T-helper 2 cell (primary cell): ENCODE results near the gene ILRUN.
"Not testable (repeated sequence)": the region's sequence is repeated elsewhere in the genome, so short reads cannot be mapped to it uniquely, and the experiment has no call there.

Experiments
- DNase-seq, 5 experiments: peaks; one replicate each; pipeline versions ENCODE4 v3.0.0 to v3.0.0-alpha.2; 2012 to 2022

ILRUN gene

DNA sequence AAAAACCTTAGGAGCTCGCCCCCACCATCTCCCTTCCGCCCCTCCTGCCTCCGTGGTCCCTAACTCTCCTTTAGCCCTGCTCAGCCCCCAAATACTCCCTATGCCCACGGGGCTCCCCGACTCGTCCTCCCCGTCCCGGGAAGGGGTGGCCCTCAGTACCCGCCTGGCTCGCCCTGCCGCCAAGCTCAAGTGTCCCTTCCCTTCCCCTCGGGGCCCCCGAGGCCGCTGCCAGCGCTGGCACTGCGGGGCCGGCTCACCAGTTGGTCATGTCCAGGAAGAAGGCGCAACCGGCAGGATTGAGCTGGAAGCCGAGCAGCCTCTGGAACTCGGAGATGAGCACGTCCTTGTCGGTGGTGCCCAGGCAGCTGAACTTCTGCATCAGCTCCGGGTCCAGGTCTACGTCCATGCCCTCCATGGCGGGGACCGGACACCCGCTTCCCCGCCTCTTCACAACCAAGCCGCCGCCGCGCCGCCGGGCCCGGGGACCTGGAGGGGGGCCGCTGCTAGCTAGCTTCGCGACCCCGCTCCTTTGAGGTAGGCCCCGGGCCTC lies 303 bp downstream of the ILRUN start:
- peak in 1 of 5 experiments; percentile 11 for DNase-seq

GRCh38 chr6:34695729-34696188 lies 808 bp downstream of the ILRUN start:
- DNase-seq, result no peak

DNA sequence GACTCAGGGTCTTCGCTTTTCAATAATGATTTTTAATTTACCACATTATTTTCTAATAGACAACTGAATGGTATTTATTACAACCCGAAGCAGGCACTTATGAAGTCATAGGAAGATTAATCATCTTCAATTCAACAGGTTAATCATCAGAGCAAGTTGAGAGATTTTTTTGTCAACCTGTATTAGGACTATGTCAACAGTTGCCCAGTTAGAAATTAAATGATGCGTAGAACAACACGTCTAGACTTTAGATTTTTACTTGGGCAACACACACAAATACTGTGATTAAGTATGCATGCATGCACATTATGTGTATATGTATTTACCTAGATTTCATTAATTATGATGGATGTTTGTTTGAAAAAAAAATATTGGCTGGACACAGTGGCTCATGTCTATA lies 4.3 kb downstream of the ILRUN start:
- DNase-seq, result no peak

- DNase-seq, result no peak
These were observed 6.8 kb downstream of the ILRUN start for GRCh38 chr6:34689742-34690141.

DNA sequence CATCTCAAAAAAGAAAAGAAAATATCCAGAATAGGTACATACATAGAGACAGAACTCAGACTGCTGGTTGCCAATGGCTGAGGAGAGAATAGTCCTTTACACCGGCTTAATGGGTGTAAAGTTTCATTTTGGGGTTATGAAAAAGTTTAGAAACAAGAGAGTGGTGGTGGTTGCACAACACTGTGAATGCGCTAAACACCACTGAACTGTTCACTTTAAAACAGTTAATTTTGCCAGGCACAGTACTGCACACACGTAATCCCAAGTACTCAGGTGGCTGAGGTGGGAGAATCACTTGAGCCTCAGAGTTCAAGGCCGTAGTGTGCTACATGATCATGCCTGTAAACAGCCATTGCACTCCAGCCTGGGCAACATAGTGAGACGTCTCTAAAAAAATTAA lies 7.6 kb downstream of the ILRUN start:
- no peak for DNase-seq

- no peak for DNase-seq
These were observed 11.6 kb downstream of the ILRUN start for GRCh38 chr6:34684919-34685318.

GRCh38 chr6:34684364-34684763 lies 12.2 kb downstream of the ILRUN start:
- no peak for DNase-seq

GRCh38 chr6:34680802-34681515 lies 15.6 kb downstream of the ILRUN start:
- DNase-seq, result no peak

DNA sequence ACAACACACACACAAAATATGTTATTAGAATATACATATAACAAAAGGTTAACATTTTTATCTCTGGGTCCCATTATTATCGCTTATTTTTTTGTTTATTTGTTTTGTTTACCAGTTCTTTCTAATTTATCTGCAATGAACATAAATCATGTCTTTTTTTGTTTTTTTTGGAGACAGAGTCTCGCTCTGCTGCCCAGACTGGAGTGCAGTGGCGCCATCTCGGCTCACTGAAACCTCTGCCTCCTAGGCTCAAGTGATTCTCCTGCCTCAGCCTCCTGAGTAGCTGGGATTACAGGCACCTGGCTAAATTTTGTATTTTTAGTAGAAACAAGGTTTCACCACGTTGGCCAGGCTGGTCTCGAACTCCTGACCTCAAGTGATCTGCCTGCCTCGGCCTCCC lies 16.3 kb downstream of the ILRUN start:
- DNase-seq, result not testable (repeated sequence)

DNA sequence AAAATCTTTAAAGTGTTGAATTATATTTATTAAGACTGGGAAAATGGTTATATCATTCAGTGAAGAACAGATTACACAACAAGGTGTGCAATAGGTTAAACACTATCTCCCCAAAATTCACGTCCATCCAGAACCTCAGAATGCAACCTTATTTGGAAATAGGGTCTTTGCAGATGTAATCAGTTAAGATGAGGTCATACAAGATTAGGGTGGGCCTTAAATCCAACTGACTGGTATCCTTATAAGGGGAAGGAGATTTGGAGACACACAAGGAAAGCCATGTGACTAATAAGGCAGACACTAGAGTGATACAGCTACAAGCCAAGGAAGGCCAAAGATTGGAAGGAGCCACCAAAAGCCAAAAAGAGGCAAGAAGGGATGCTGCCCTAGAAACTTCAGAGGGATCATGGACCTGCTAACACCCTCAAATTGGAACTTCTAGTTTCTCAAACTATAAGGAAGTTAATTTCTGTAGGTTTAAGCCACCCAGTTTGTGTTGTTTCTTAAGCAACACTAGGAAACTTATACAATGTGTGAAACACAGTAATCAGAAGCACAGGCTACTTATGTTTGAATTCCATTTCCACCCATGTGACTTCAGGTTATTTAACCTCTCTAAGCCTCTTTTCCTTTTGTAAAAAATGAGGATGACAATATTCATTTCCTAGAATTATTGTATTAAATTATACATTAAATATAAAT lies 16.9 kb downstream of the ILRUN start:
- no peak for DNase-seq

- no peak for DNase-seq
These were observed 20.4 kb downstream of the ILRUN start for GRCh38 chr6:34676140-34676539.

- DNase-seq, result not testable (repeated sequence)
These were observed 21.6 kb downstream of the ILRUN start for GRCh38 chr6:34674930-34675329.

DNA sequence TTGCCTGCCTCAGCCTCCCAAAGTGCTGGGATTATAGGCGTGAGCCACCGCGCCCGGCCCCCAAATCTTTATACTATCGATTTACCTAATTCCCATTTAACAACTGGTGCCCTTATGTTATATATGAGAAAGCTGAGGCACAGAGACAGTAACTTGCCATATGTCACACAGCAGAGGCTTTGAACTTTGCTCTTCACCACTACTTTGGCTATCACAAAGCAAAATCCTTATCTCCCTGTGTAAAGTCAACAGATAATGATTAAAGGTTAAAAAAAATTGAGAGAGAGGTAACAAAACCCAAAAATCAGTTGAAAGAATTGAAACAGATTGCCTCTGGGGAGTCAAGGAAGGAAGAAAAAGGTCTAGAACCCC lies 22.3 kb downstream of the ILRUN start:
- DNase-seq, result peak in 1 of 5 experiments; percentile 35

DNA sequence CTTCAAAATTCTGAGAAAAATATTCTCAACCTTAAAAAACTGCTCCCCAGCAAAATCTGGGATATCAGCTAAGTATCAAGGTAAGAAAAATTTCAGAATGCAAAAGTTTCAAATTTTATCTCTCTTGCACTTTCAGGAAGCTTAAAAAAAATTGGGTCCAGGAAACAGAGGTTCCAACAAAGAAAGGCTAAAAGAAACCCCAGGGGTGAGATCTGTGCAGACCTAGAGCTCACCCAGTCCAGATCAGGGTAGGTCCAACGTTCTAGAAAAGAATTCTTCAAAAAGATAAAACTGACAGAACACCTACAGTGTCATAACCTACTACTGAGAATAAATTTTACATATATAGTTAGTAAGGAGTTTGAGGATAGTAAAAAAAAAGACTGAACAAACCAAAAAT lies 23.5 kb downstream of the ILRUN start:
- peak in 1 of 5 experiments; percentile 33 for DNase-seq

DNA sequence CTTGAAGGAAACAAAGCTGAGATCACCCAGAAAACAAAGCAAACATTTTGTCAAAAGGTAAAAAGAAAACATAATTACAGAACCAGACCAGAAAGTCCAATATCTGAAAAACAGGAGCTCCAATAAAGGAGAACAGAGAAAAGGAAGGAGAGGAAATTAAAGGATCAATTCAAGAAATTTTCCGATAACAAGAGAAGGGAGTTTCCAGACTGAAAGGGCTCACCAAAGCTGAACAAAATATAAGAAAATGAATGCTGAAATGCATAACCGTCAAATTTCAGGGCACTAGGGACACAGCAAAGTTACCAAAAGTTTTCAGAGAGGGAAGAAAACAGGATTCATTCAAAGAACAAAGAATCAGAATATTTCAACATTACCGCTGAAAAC lies 23.9 kb downstream of the ILRUN start:
- no peak for DNase-seq

- peak; percentile 20 to 96 (median 64) for DNase-seq
These were observed 24.5 kb downstream of the ILRUN start for GRCh38 chr6:34671801-34672656.

- DNase-seq, result no peak
These were observed 25.2 kb downstream of the ILRUN start for GRCh38 chr6:34671367-34671766.

DNA sequence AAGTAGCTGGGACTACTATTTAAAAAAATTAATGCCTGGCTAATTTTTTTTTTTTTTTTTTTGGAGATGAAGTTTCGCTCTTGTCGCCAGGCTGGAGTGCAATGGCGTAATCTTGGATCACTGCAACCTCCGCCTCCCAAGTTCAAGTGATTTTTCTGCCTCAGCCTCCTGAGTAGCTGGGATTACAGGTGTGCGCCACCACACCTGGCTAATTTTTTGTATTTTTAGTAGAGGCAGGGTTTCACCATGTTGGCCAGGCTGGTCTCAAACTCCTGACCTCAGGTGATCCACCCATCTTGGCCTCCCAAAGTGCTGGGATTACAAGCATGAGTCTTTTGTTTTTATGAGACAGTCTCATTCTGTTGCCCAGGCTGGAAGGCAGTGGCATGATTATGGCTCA lies 27.8 kb downstream of the ILRUN start:
- DNase-seq, result not testable (repeated sequence)

DNA sequence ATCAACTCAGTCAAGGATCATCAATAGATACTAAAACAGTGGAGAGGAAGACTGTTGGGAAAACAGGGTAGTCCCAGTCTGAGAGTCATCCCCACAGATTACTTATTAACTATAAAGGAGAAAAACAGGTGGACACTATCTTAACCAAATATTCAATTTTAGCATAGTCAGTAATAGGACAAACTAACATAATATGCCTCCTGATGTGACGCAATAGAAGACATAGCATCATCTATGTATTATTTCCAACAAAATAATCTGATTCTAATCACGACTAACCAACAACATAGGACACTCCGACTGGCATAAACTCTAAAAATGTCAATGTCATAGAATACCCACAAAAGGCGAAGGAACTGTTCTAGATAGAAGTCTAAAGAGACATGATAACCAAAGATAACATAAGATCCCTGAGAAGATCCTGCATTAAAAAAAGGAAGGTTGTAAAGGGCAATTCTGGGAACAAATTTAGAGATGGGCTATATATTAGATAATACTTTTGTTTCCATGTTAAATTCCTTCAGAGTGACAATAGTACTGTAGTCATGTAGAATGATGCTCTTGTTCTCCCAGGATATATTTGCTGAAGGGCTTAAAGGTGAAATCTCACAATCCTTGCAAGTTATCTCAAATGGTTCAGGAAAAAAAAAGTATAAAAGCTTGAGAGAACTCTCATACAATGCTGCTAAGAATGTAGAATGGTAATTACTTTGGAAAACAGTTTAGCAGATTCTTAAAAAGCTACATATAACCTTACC lies 28.9 kb downstream of the ILRUN start:
- DNase-seq, result no peak

DNA sequence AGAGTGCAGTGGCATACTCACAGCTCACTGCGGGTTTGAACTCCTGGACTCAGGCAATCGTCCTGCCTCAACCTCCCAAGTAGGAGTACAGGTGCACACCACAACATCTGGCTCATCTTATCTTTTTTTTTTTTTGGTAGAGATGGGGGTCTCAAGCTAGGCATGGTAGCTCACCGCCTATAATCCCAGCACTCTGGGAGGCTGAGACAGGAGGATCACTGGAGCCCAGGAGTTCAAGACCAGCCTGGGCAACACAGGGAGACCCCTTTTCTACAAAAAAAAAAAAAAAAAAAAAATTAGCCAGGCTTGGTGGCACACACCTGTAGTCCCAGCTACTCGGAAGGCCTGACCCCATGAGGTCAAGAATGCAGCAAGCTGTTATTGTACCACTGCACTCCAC lies 31.5 kb downstream of the ILRUN start:
- no peak for DNase-seq

DNA sequence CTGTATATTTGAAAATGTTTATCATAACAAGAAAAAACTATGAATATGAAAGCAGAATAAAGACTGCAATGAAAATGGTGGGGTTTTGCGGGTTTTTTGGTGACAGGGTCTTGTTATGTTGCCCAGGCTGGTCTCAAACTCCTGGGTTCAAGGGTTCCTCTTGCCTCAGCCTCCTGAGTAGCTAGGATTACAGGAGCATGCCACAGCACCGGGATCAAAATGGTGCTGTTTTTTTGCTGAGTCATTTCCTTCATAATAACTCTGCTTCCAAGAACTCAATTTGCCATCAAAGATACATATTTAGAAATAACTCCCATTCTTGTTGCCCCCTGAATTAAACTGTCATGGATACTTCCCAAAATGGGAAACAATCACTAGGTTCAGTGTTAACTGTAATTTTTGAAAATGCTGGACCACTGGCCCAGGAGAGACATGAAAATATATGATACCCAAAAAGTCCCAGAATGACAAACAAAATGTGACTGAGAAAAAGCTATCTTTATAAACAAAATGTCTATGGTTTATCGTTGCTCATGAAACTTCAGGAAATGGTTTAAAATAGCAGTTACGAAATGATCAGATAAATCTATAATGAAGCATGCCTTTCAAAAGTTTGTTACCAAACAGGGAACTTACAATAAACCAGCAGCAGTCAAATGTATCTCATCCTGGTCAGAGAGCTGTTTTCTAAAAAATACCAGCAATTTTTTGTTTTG lies 32.2 kb downstream of the ILRUN start:
- DNase-seq, result peak in 1 of 5 experiments; percentile 52

DNA sequence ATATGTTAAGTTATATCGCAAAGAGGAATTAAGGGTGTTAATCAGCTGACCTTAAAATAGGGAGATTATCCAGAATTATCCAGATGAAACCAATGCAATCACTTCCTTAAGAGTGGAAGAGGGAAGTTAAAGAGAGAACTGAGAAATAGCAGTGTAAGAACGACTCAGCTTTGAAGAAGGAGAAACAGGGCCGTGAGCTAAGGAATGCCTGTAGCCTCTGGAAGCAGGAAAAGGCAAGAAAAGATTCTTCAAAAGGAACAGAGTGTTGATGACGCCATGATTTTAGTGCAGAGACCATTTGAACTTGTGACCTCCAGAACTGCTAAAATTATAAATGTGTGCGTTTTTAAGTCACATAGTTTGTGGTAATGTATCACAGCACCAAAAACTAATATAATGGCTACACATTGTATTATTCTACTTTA lies 32.7 kb downstream of the ILRUN start:
- no peak for DNase-seq
